Measurements from ENCODE around the gene NLRC5.

NLRC5 gene, protein sequence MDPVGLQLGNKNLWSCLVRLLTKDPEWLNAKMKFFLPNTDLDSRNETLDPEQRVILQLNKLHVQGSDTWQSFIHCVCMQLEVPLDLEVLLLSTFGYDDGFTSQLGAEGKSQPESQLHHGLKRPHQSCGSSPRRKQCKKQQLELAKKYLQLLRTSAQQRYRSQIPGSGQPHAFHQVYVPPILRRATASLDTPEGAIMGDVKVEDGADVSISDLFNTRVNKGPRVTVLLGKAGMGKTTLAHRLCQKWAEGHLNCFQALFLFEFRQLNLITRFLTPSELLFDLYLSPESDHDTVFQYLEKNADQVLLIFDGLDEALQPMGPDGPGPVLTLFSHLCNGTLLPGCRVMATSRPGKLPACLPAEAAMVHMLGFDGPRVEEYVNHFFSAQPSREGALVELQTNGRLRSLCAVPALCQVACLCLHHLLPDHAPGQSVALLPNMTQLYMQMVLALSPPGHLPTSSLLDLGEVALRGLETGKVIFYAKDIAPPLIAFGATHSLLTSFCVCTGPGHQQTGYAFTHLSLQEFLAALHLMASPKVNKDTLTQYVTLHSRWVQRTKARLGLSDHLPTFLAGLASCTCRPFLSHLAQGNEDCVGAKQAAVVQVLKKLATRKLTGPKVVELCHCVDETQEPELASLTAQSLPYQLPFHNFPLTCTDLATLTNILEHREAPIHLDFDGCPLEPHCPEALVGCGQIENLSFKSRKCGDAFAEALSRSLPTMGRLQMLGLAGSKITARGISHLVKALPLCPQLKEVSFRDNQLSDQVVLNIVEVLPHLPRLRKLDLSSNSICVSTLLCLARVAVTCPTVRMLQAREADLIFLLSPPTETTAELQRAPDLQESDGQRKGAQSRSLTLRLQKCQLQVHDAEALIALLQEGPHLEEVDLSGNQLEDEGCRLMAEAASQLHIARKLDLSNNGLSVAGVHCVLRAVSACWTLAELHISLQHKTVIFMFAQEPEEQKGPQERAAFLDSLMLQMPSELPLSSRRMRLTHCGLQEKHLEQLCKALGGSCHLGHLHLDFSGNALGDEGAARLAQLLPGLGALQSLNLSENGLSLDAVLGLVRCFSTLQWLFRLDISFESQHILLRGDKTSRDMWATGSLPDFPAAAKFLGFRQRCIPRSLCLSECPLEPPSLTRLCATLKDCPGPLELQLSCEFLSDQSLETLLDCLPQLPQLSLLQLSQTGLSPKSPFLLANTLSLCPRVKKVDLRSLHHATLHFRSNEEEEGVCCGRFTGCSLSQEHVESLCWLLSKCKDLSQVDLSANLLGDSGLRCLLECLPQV (N-terminal part only)

GRCh38 chr16:56988948-56989945 lies at the start of gene NLRC5:
Gene NLRC5, plus strand, starts transcription at chr16:56989557. Its CDS starts 31,156 bp downstream, at chr16:57020713.
- DNase-seq (ENCODE audit: low spot score): peak; percentile 94

GRCh38 chr16:56939801-56940200 lies 49.6 kb upstream of the NLRC5 start:
- no peak for DNase-seq (ENCODE audit: low spot score)

DNA sequence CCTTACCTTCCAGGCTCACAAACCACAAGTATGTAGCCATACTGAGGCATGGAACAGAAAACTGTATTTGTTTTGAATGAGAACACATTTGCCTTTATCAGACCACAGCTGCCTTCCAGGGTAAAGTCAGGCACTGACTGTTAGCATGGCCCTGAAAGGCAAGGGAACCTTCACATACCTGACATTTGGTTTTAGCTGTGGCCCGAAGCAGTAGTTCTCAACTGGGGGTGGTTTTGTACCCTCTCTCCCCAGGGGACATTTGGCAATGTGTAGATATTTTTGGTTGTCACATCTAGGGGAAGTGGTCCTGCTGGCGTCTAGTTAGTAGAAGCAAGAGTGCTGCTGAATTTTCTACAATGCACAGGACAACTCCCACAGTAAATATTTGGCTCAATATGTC lies 48.3 kb upstream of the NLRC5 start:
- DNase-seq (ENCODE audit: low spot score): no peak

DNA sequence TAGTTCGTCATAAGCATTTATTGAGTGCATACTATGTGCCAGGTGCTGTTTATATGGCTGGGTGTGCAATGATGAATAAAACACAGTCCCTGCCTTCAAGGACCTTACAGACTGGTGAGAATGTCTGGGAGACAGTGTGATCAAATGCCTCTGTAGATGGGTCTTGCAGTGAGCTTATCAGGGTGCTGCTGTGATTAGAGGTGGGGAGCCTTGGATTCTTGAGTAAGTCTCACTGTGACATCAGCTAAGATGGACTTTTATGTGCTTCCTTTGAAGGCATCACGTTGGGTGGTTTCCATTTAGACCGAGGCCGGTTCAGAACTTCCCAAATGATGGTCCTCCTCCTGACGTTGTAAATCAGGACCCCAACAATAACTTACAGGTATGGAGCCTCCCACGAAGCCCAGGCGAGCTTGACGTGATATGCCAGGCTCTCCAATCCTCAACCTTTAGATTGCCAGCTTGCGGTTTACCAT lies 47.5 kb upstream of the NLRC5 start:
- no peak for DNase-seq (ENCODE audit: low spot score)

DNA sequence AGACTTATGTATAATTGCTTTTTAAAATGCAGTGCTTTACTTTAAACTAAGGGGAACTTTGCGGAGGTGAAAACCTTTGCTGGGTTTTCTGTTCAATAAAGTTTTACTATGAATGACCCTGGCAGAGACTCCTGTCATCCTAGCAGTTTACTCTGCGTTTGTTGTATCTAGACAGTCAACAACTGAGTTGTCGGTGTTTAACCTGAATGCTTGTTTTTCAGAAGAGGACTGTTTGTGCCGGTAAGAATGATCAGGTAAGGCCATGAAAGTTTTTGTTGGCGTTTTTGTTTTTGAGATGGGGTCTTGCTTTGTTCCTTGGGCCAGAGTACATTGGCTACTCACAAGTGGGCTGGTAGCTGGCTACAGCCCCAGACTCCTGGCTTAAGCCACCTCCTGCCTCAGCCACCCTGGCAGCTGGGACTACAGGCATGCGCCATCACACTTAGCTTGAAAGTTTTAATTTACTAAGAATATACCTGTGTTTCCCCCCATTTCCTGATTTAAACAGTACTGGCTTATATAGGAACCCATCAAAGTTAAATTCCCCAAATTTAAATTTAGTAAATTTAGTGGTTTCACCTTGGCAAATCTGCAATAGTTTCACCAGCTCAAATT lies 45.5 kb upstream of the NLRC5 start:
- DNase-seq (ENCODE audit: low spot score): no peak

DNA sequence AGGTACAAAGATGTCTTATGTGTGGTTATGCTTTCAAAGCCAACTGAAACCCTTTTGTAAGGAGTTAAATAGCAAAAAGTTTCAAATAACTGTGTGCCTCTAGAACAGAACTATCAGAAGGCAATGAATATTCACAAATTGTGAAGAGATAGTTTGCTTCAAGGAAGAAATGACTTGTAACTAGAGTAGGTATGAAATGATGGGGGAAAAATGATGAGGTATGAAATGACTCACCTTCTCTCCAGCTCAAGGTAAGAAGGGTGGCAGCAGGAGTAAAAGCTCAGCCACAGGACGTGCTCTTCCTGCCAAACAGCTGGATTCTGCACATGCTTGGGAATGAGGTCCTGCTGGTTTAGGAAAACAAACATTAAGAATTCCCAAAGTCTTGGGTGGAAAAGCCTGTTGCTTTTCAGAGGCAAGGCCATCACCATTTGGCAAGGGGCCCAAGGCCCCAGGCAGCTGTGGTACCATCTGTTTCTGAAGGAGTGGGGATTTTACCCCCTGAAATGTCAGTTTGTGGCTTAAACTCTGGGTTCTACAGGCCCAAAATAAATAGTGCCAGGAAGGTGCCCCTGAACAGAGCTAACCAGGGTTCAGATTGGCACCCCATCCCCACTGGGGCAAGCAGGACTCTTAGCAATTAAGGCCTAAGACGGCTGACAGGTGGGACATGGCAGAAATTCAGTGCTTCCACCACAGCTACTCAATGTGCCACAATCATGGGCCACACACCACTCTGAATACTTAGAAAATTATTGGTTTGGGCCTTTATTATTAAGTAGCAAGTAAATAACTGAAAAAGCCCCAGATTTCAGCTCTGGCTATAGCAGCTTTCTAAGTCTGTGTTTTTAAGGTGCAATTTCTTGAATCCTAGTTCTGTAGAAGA lies 44.2 kb upstream of the NLRC5 start:
- DNase-seq (ENCODE audit: low spot score): no peak

GRCh38 chr16:56945847-56946527 lies 43.4 kb upstream of the NLRC5 start:
- no peak for DNase-seq (ENCODE audit: low spot score)

DNA sequence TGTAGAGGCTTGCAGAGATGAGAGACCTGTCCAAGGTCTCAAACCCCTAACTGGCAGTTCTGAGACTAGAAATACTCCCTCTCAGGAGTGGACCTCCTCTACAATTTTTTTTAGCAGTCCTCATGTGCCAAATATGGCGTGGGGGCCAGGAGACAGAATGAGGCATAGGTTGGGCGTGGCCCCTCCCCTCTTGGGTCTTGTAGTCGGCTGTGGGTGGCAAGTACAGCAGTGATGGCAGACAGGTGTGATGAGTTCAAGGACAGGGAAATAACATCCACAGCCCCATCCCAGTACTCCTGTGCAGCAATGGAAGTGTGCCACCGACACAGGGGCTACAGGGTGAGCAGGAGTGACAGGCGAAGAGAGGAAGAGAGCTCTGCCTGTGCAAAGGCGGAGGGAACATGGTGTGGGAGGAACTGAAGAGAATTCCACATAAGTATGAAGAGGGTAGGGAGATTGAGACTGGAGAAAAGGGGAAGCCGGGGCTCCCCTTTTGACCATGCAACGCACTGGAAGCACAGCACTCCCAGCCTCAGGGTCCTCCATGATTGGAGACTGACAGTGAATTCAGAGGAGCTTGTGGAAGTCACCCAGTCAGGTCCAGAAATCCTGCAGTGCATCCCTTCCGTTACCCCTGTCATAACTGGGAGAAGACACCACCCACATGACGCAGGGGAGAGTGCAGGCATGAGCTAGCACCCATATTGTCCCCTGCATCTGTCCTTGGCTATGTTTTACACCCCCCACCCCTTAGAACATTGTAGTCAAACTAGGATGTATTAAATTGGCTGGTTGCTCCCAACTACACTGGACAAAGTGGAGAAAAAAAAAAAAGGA lies 42.4 kb upstream of the NLRC5 start:
- DNase-seq (ENCODE audit: low spot score): no peak

DNA sequence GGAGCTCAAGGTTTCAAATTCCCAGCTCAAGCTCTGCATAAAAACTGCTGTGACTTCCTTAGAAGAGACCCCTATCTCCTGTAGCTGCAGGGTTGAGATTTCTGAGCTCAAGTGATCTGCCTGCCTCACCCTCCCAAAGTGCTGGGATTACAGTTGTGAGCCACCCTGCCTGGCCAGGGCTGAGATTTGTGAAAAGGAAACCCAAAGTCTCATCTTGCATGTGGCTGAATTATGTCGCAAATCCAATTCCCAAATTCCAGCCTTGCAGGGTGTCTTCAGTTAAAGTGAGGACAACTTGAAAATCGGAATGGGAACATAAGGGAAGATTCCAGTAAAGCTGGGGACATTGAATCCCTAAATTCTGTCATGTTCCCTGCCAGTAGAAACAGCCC lies 41.8 kb upstream of the NLRC5 start:
- DNase-seq (ENCODE audit: low spot score): no peak

DNA sequence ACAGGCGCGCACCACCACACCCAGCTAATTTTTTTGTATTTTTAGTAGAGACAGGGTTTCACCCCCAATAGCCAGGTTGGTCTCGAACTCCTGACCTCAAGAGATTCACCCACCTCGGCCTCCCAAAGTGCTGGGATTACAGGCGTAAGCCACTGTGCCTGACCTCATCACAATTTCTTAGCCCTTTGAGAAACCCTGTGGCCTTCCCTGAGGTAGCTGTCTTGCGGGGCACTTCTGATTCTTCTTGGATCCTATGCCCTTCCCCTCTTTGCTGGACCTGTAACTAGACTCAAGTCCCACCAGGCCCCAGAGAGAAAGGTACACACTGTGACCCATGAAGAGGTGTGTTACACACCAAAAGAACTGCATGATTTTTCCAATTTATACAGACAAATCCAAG lies 41.1 kb upstream of the NLRC5 start:
- DNase-seq (ENCODE audit: low spot score): no peak

DNA sequence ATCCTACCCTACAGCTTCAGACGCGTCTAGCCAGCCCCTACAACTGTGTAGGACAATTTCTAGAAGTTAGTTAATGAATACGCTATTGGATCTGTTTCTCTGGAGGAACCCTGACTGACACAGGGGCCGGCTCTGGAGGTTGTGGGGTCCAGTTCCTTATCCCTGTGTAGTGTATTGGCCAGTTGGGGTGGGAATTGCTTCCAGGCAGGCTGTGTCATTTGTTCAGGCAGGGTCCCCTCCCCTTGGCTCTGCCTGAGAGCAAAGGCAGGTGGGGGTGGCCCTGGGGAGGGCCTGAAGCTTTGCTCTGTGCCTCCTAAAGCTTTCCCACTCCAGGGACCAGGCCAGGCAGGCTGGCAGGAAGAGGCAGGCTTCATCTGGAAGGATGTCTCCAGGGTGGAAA lies 39.3 kb upstream of the NLRC5 start:
- no peak for DNase-seq (ENCODE audit: low spot score)

DNA sequence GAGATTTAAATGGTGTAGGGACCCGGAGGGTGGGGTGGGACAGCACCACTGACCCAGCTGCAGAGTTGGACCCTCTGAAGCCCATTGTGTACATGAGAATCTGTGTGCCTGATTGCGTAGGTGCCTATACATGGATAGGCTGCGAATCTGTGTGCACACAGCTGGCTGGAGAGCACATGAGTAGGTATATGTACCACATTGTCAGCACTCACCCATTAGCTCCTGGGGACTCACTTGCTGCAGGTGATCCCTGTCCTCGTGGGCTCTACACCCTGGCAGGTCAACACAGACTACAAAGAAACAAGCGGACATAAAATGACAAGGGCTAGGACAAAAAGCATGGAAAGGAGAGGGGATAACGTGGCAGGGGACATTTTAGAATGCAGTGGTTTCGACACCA lies 38.9 kb upstream of the NLRC5 start:
- no peak for DNase-seq (ENCODE audit: low spot score)

GRCh38 chr16:56950881-56951771 lies 38.2 kb upstream of the NLRC5 start:
- DNase-seq (ENCODE audit: low spot score): peak; percentile 47

DNA sequence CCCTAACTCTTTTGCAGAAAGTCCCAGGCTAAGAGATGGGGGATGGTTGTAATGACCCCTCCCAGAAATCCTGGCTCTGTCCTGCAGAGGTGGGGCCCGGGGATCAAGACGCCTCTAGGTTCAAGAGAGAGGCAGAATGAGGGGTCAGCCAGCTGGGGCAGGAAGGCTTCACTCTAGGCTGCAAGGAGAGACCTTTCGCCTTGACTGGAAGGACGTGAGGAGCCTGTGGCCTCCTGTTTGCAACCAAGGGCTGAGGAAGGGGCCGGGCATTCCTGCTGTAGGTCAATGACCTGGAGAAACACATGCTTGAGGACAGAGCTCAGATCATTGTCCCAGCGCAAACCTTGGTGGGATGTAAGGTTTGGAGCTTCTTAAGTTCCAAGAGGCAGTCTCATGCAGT lies 36.4 kb upstream of the NLRC5 start:
- DNase-seq (ENCODE audit: low spot score): no peak

GRCh38 chr16:56956076-56956475 lies 33.3 kb upstream of the NLRC5 start:
- no peak for DNase-seq (ENCODE audit: low spot score)

DNA sequence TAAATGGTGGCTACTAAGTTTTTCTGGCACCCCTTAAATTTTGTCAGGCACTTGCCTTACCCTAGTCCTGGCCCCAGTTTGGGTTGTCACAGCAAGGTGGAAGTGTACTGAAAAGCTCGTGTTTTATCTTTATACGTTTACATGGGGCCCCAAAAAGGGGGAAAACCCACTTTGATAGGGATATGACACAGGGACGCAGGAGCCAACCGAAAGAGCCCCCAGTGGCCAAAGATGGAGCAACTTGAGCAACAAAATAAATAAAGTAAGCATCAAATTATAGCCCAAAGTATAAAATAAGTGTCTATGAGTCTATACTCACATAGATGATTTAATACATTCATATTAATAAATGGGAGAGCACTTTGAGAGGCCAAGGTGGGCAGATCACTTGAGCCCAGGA lies 32.6 kb upstream of the NLRC5 start:
- no peak for DNase-seq (ENCODE audit: low spot score)
